A204.1 (cell line): ENCODE measurements around the gene PRH2.
A peak's percentile ranks its signal among the peaks of the same experiment; 100 is the strongest.

Experiments used
- FAIRE-seq: peaks from 2 replicates; lab custom pipeline; 2012; peaks lifted over from hg19 to GRCh38; lab: Jason Lieb, UNC

The PRH2 gene

DNA sequence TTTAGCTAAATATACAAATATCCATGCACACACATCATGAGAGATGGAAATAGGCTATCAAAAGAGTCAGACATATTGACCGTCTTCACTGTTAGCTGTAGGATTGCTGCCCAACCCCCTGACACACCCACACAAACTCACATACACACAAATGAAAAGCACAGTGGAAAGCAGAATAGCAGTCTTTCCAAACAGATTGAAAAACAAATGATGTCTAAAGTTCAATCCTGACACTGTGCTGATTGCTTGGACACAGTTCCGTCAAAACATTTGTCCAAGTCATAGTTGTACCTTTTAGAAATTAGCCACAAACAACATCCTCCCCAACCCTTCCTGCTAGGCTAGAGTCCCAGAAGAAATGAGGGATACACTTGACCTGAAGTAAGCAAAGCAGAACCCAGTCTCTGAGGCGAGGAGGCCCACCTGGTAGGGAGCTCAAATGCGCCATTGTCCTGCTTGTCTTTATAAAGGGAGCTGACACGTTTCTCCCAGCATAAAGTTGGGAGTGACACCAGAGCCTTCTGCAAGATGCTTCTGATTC is at the start of gene PRH2:
Gene PRH2 (plus strand): TSS at position 491 of the 541 bp plus-strand sequence. CDS start 38 bp downstream, at position 529.
- FAIRE-seq = no peak

GRCh38 chr12:10884086-10884725 is 44.8 kb upstream of the PRH2 start, which contains the start of gene PRH1:
Gene PRH1 (minus strand): TSS chr12:10884255. CDS start chr12:10884217, 38 bp downstream.
- FAIRE-seq = no peak

DNA sequence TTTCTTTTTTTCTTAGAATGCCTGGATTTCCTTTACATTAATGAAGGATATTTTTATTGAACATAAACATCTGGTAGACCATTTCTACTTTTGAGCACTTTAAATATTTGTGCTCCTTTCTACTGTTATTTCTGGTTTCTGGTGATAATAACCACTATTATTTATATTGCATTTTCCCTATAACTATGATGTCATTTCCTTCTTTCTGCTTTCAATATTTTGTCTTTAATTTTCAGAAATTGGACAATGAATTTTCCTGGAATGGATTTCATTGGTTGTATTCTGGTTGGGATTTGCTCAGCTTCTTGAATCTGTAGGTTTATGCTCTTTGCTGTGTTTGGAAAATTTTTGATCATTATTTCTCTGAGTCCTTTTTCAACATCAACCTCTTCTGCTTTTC is 39.8 kb upstream of the PRH2 start:
- FAIRE-seq = no peak

- no peak for FAIRE-seq
Observed at GRCh38 chr12:10891937-10892336, 37.1 kb upstream of the PRH2 start.

DNA sequence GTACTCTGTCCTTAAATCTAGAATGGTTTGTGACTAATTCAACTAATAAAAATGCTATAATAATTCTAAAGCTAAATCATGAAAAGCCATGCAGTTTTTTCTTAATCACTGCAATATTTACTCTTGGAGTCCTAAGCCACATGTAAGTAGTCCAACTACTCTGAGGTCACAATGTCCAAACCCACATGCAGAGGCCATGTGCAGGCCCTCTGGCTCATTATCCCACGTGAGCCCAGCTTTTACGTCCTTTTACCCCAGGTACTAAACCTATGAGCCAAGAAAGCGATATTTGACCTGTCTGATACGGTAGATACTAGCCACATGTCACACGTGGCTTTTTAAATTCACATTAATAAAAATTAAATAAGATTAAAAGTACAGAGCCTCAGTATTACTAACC is 32.2 kb upstream of the PRH2 start:
- FAIRE-seq = no peak

DNA sequence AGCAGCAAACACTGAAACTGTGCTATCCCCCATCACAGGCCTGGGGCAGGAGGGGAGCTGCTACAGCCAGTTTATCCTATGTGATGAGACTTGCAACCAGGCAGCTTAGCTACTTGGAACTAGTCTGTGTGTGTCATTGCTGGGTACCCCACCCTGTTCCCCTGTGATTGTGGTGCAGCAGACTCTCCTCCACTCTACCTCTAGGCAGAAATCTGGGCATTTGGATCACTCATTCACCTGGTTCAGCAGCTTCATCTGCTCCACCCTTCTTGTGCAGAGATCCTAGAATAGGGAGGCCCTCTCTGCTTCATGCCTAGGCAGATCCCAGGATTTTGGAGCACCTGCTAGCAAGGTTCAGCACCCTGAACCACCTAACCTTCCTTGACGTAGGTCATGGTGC is 28.5 kb upstream of the PRH2 start:
- no peak for FAIRE-seq

DNA sequence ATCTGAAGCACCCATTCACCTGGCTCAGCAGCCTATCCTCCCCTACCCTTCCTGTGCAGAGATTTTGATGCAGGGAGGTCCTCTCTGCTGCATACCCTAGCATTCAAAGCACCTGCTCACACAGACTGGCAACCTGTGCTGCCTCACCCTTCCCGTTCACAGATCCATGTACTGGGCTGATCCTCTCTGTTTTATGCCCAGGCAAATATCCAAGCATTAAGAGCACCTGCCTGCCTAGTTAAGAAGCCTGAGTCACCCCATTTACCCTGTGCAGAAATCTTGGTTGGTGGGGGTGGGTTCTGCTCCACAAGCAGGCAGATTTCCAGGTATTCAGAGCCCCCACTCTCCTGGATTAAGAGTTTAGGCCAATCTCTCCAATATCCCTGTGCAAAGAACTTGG is 28.1 kb upstream of the PRH2 start:
- FAIRE-seq = no peak

DNA sequence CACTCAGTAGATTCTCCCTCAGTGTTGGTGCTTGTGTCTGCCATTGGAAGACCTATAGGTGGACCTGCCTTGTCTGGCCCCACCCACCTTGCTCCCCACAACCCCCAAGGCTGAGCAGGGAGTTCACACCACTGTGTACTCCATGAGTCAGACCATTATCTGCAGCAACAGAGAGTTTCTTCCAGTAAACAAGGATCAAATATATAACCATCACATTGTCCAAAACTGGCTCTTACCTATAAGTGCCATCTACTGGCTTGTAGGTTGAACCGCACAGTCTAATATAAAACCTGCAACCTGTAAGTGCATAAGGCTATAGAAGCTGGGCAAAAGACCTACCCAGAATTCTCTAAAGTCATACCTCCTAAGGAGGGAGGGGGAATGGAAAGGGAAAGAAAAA is 27.6 kb upstream of the PRH2 start:
- FAIRE-seq = no peak

DNA sequence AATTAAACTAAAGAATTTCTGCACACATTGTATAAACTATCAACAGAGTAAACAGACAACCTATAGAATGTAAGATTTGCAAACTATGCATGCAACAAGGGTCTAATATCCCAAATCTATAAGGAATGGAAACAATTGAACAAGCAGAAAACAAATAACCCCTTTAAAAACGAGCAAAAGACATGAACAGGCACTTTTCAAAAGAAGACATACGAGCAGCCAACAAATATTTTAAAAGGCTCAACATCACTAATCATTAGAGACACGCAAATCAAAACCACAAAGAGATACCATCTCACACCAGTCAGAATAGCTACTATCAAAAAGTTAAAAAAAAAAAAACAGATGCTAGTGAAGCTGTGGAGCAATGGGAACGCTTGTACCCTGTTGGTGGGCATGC is 24.4 kb upstream of the PRH2 start:
- no peak for FAIRE-seq

DNA sequence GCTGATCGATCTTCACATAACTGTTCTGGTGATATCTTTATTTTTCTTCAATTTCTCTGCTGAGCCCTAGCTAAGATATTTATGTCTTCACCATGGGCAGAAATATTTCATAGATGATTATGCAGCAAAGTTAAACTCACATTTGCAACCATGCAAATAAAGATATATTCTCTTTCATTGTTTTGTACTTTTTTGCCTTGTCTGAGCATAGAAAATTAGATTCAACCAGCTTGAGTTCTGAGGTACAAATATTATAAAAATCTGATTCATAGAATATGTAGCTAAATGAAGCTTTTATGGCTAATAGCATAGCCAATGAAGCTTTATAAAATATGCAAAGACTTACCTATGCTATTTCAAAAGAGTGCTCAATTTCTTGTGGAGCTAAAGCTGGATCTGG is 19.6 kb upstream of the PRH2 start, which contains the start of gene TAS2R13:
Gene TAS2R13 (minus strand): TSS at position 101 of the 400 bp plus-strand sequence. CDS start 264 bp downstream, outside the sequence.
- FAIRE-seq = no peak

DNA sequence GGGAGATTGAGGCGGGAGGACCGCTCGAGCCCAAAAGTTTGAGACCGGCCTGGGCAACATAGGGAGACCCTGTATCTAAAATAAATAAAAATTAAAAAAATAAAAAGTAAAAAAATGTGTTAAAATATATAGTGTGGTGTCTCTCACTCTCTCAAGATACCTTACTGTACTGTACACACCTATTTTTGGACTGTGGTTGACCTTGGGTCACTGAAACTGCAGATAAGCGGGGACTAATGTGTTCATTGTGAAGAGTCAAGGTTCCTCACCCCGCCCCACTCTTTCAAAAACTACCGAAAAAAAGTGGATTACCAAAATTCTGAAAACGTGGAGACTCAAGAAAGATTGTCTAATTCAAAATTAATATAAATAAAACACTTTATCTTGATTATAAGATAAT is 18.7 kb upstream of the PRH2 start:
- FAIRE-seq = no peak

DNA sequence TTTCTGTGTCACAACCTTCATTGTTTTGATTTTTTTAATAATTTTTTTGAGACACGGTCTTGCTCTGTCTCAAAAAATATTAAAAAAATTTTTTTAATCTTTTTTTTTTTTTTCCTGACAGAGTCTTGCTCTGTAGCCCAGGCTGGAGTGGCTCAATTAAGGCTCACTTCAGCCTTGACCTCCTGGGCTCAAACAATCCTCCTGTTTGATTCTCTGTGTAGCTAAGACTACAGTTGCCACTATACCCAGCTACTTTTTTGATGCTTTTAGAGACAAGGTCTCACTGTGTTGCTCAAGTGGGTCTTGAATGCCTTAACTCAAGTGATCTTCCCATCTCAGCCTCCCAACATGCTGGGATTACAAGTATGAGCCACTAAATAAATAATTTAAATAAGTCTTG is 9.2 kb upstream of the PRH2 start:
- FAIRE-seq = no peak

DNA sequence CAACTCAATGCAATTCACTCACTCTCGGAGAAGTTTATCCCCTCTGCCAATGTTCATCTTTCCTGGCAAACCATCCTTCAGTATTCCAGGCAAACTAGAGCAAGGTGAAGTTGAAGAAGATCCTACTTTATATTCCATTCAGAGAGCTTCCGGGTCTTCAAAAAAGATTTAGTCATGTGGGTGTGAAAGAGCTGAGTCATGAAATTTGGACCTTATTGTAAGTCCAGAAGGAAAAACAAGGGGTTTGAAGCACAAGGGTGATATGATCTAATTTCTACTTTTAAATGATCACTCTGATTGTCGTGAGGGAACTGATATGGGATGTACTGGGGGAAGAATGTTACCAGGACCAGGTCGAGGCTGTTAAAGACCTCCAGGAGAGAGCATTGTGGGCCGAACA is 2.8 kb upstream of the PRH2 start:
- FAIRE-seq = no peak

GRCh38 chr12:10936506-10936905 is 7.5 kb downstream of the PRH2 start:
- FAIRE-seq = no peak

GRCh38 chr12:10939163-10939562 is 10.1 kb downstream of the PRH2 start, which contains the start of gene TAS2R14:
Gene TAS2R14 (minus strand): TSS chr12:10939263. CDS start chr12:10939207, 56 bp downstream.
- no peak for FAIRE-seq

DNA sequence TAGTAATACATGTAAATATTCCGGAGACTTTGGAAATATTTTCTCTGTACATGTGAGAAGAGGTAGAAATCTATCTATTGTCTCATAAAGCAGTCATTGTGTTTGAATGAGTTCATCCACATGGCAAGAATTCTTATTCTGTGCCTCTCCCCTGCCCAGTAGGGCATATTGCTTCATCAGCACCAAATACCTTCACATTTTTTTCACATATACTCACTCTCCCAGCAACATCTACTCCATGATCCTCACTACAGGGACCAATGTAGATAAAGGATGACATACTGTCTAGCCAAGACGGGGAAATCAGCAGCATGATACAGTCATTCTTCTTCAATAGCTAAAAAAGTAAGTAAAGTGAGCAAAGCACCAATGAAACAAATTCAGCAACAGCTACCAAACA is 11.4 kb downstream of the PRH2 start:
- FAIRE-seq = no peak

DNA sequence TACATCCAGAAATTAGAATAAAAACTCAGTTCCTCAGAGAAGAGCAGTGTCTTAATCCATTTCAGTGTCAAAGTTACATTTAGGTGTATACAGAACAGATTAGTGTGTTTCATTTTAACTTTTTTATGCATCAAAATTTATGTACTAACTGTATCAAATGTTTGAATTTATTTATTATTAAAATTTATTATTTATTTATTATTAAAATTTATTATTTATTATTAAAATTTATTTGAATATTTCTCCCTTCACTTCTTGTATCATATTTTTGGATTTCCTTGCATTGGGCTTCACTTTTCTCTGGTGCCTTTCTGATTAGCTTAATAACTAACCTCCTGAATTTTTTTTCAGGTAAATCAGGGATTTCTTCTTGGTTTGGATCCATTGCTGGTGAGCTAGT is 12.3 kb downstream of the PRH2 start:
- peak; percentile 74 for FAIRE-seq

DNA sequence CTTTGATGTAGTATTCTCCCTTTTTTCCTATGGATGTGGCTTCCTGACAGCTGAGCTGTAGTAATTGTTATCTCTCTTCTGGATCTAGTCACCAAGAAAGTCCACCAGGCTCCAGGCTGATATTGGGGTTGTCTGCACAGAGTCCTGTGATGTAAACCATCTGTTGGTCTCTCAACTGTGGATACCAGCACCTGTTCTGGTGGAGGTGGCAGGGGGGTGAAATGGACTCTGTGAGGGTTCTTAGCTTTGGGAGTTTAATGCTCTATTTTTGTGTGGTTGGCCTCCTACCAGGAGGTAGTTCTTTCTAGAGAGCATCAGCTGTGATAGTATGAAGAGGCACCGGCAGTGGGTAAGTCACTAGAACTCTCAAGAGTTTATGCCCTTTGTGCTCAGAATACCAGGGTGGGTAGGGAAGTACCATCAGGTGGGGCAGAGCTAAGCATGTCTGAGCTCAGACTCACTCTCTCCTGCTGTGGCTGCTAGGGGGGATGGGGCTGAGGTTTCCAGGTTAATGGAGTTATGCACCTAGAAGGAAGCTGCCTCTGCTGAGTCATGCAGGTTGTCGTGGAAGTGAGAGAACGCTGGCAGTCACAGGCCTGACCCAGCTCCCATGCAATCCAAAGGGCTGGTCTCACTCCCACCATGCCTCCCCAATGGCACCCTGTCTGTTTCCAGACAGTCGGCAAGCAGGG is 13.0 kb downstream of the PRH2 start:
- FAIRE-seq = no peak

DNA sequence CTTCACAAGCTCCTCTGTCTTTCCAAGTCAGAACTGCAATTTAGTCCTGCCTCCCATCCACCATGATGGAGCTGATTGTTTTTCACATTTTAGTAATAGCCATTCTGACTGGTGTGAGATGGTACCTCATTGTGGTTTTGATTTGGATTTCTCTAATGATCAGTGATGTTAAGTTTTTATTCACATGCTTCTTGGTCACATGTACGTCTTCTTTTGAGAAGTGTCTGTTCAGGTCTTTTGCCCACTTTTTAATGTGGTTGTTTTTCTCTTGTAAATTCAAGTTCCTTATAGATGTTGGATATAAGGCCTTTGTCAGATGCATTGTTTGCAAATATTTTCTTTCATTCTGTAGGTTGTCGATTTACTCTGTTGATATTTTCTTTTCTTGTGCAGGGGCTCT is 14.1 kb downstream of the PRH2 start:
- FAIRE-seq = no peak

DNA sequence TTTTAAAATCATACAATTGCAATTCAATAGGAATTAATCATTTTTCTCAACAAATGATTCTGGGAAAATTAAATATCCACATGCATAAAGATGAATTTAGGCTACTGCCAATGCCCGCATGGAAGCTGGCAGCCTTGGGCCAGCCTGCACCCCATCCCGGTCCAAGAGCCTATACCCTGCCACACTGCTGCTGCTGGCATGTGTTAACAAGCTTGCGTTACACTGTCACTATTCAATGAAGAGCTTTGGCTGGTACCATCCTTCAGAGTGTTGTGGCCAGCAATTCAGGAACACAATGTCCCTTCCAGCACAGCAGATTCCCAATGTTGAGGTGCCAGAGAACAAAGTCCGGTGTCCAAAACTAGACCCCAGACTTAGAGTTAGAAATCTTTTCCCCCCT is 23.6 kb downstream of the PRH2 start:
- FAIRE-seq = no peak

DNA sequence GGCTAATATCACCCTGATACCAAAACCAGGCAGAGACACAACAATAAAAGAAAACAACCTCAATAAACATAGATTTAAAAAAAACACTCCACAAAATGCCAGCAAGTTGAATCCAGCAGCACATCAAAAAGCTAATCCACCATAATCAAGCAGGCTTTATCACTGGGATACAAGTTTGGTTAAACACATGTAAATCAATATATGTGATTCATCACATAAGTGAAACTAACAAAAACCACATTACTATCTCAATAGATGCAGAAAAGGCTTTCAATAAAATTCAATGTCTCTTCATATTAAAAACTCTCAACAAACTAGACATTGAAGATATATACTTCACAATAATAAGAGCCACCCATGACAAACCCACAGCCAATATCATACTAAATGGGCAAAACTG is 27.0 kb downstream of the PRH2 start:
- no peak for FAIRE-seq

DNA sequence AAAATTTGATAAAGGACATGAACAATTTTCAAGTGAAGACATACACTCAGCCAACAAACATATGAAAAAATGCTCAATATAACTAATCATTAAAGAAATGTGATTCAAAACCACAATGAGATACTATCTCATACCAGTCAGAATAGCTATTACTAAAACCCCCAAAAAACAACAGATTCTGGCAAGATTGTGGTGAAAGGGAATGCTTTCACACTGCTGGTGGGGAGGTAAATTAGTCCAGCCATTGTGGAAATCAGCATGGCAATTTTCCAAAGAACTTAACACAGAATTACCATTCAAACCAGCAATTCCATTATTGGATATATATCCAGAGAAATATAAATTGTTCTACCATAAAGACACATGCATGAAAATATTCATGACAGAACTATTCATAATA is 28.7 kb downstream of the PRH2 start:
- FAIRE-seq = no peak

DNA sequence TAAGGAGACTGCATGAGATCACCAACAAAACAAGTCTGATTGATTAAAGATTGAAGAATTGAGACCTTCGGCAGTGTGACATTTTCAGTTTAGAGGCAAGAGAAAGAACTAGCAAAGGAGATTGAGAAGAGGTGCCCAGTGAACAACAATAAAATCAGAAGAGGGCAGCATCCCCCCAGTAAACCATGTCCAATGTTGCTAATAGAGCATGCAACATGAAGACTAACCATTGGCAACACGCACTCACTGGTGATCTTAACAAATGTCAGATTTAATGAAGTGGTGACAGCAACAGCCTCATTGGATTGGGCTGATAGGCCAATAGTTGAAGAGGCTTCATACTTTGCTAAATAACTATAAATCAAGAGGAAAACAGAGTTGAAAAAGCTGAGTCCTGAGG is 30.8 kb downstream of the PRH2 start:
- no peak for FAIRE-seq

- FAIRE-seq = no peak
Observed at GRCh38 chr12:10960211-10960610, 31.2 kb downstream of the PRH2 start.
